Fibroblast of the aortic adventitia (primary cell): ENCODE measurements around the gene PLXNA4. TPM values are rescaled to one million over a fixed set of nuclear protein-coding genes. Genes with fewer than 3 reads are reported as not detected.

ENCODE experiments used
- DNase-seq: peaks from one replicate; pipeline ENCODE4 v3.0.0-alpha.2; 2010; ENCODE audit warnings: low read depth
- H3K4me3 ChIP-seq: 2 replicates; pipeline ENCODE4 v1.5.1; 2011; ENCODE audit warnings: low read depth, mild to moderate bottlenecking, control low read depth, low read length, moderate library complexity
- total RNA-seq: library from RNA; depleted of rRNA; stranded (reverse); fragments of >200 nt; gene quantifications from 2 replicates; pipeline ENCODE4 v1.2.3, GENCODE V29; 2012; ENCODE audit warnings: low replicate concordance
- TF ChIP-seq, protein P1 (sequence below): IDR thresholded peaks from 2 replicates; pipeline ENCODE4 v1.5.1; 2011; ENCODE audit warnings: mild to moderate bottlenecking, low read length, control low read depth, inconsistent platforms; ENCODE audit not compliant: insufficient read depth

PLXNA4 gene
- total RNA-seq, 1 donor: 3.0 TPM

DNA sequence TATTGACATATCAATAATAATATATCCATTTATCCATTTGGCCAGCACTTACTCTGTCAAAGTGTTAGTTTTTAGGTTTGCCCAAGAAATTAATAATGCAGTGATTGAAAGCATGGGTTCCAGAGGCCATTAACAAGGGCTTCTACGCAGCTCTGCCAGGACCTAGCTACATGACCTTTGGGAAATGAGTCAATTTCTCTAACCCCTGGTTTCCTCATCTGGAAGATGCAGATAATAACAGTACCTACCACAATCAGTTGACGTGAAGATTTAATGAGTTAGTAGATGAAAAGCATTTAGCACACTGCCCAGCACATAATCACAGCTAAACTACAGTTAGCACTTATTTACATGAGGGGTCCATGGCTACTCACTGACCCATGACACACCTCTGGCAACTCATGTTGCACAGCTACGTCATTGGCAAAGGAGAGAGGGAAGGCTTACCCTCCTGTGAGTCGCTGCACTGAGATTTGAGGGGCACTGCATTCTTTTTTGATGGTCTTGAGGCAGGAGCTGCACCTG is 263.7 kb downstream of the PLXNA4 start:
- H3K4me3 ChIP-seq: no peak overlapping the region
- TF ChIP-seq, protein P1, sequence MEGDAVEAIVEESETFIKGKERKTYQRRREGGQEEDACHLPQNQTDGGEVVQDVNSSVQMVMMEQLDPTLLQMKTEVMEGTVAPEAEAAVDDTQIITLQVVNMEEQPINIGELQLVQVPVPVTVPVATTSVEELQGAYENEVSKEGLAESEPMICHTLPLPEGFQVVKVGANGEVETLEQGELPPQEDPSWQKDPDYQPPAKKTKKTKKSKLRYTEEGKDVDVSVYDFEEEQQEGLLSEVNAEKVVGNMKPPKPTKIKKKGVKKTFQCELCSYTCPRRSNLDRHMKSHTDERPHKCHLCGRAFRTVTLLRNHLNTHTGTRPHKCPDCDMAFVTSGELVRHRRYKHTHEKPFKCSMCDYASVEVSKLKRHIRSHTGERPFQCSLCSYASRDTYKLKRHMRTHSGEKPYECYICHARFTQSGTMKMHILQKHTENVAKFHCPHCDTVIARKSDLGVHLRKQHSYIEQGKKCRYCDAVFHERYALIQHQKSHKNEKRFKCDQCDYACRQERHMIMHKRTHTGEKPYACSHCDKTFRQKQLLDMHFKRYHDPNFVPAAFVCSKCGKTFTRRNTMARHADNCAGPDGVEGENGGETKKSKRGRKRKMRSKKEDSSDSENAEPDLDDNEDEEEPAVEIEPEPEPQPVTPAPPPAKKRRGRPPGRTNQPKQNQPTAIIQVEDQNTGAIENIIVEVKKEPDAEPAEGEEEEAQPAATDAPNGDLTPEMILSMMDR: no peak
- no peak for DNase-seq

DNA sequence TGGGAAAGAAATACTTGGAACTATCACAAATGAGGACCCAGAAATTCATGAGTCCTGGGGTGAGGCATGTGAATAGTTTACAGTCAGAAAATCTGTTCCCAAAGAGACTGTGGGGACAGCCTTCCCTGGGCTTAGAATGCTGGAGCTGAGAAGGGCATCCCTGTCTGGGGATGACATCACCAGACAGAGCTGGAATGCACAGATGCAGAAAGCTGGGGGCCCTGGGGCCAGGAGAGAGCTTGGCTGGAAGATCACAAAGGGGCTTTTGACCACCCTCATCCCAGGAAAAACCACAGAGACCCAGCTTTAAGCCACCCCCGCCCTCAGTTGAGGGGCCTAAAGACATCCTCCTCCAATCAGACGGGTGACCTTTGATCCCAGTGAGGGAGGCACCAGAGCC is 264.5 kb downstream of the PLXNA4 start:
- no peak for DNase-seq
- H3K4me3 ChIP-seq: no peak overlapping the region
- TF ChIP-seq, protein P1: no peak

DNA sequence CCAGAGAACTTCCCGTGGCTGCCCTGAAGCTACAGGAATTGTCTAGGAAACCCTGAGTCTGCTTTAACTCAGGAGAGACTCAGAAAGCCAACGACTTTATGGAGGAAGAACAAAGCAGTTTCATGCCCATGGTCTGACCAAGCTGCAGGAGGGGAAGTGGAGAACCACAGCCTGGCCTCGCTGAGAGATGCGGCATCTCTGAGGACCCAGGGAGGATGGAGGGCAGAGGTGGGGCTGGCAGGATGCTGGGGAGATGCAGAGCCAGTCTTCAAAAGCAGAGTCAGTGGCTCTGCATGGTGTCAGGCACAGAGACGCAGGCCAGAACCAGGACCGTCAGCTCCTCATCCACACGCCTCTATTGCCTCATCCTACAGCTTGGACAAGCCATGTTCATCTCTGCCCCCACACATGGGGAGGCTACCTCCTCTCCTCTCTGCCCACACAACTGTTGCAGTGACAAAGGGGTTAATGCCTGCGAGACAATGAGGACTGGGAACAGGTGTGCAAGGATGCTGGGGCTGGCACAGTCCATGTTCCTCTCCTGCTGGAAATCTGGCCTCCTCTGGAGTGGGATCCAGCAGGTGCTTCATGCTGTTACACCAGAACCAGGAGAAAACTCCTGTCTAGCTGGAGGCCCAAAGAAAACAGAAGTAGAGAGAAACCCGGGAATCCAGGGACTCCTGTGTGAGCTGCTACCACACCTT is 267.0 kb downstream of the PLXNA4 start:
- no peak overlapping the region for H3K4me3 ChIP-seq
- TF ChIP-seq, protein P1: no peak
- no peak for DNase-seq

DNA sequence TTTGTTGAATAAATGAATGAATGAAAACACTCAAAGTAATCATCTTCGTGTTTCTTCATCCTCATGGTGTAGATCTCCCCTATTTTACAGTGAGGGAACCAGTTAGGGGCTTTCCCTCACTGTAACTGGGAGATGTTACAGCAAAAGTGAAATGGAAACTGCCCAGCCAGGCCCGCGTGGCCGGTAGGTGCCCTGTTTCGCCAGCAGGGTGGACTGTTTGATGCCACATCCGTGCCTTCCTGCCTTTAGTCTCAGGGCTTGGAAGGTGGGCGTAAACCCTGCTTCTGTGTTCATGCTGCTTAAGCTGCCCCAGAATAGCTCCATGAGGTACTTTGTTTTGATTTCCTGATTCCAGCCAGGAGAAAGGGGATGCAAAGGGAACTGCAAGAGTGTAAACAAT is 268.8 kb downstream of the PLXNA4 start:
- H3K4me3 ChIP-seq: no peak overlapping the region
- TF ChIP-seq, protein P1: no peak
- DNase-seq: no peak

DNA sequence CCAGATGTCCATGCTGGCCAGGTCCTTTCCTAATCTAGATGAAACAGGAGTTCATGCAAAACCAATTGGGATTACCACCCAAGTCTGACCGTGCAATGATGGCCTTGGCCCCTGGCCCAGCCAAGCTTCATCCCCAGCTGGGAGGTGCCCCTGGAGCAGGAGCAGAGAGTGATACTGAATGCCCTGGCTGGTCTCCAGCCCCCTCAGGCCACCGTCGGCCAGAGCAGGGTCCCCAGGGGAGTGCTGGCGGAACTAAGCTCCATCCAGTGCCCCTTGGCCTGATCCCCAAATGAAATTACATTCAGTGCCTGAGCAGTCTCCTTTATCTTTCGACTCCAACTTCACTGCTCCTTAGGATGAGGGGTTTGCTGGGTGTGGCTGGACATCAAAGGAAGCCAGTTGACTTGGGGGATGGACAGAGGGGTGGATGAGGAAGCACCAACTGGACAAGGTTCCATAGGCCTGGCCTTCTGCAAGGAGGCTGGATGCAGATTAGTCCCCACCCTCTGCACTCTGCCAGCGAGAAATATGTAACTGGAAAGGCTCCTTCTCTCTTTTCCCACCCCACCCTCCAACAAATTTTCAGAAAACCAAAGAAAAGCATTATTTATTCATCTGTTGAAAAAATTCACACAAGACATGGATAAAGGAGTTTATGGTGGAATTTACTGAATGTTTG is 275.5 kb downstream of the PLXNA4 start:
- no peak for DNase-seq
- no peak overlapping the region for H3K4me3 ChIP-seq
- TF ChIP-seq, protein P1: no peak

DNA sequence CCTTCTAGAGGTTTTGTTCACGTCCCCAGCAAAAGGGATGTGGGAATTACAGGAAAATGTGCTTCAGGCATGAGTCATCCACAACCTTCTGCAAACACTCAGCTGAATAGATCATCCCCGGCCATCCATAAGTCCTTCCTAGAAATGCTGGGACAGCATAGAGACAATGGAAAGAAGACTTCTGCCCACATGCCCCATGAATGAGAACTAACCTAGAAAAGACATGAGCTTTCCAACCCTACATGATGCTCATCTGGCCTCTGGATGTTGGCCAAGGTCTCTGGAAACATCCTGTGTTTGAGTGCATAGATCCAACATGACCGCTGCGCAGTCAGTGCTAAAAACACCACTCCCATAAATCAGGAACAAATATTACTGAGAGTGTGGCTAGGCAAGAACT is 277.5 kb downstream of the PLXNA4 start:
- TF ChIP-seq, protein P1: no peak
- H3K4me3 ChIP-seq: no peak overlapping the region
- peak; percentile 57 for DNase-seq
